Stimulated activated CD4-positive, alpha-beta T cell treated with anti-CD3 and anti-CD28 coated beads, Interleukin-4, amount 100 ng/mL, for 1 hour (primary cell): ENCODE measurements around the gene GNG12.
"Not testable (repeated sequence)": the region's sequence is repeated elsewhere in the genome, so short reads cannot be mapped to it uniquely, and the experiment has no call there.

Experiments used
- DNase-seq: peaks from one replicate; pipeline ENCODE4 v3.0.0-alpha.2; 2020

GNG12 gene

DNA sequence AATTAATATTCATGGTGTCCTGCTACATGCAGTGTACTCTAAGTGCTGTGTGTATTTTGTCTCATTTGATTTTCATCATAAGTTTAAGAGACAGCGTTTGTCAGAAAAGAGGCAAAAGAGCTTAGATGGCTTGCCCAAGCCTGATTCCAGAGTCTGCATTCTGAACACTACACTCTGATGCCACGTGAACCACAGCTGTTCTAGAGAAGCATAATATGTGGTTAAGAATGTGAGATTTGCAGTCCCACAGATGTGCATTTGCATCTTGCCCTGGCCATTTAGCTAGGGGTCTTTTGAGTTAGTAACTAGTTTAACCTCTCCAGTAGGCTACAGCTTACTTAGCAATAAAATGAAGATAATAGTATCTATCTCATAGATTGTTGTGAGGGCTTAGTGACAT lies 157.5 kb downstream of the GNG12 start:
- DNase-seq = no peak

DNA sequence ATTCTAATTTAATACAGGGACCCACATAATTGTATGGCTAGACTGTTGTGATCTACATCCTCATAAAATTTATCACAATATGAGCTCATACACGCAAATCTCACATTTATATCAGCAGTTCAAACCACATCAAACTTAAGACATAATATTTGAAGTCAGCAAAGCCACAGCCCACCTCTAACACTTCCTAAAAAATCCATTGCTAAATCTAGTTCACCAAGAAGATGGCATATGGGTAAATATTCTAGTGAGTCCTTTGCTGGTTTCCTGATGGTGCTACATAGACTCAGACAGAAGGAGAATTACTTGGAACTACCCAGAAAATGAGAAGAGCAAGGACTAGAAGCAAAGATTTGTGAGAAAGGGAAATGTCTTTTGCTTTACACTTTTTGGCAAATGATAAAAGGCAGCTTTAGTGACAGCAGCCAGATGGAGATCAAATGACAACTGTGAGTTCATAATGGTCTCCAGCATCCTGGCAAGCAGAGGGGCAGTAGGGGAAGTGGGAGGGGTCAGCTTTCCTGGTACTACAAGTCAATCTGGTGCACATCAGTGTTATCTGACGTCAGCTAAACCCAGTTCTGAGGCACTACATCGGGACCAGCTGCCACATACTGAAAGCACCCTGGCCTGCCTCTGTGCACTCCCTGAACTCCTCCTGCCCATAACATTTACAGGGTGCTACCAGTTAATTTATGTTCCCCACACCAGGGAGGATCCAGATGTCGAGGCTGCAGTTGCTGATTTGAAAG lies 158.8 kb downstream of the GNG12 start:
- no peak for DNase-seq

DNA sequence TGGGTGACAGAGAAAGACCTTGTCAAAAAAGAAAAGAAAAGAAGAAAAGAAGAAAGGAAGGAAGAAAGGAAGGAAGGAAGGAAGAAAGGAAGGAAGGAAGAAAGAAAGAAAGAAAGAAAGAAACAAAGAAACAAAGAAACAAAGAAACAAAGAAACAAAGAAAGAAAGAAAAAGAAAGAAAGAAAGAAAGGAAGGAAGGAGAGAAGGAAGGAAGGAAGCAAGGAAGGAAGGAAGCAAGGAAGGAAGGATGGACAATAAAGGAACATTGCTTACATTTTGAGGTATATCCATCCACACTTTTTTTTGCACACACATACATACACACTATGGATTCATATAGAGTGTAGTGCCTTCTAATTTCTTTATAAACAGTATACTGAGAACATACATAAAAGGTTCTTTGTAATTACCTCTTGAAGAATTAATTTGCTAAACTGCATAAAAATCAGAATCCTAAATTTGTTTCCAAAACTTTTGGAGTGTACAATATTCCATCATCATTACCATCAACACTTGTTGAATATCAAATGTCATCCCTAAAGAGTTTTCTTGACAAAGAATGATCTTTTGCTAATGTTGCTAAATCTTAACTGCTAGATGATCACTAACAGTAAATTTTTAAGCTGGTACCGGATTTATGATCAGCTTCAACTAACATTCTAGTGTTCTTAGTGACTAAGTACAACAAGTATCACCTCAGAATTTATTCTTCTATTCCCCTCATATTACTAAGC lies 159.6 kb downstream of the GNG12 start:
- DNase-seq = no peak

DNA sequence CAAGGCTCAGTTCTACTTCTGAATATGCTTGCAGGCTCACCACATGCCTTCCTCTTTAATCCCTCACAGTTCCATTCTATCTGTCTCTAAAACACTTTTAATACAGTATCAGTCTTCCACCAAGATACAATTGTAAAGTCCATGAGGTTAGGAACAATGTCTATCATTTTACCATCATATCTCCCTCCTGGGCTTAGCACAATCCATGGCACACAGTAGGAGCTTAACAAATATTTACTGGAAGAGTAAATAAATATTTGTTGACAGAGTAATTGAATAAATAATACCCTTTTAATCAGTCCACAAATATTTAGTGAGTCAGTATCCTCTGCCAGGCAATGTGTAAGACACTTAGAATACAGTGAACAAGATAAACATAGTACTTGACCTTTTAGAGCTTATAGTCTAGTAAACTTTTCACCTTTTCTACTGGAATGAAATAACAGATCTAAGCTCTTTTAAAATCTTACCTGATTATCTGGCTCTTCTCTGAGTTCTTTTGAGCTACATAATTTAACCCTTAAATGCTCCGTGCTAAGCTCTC lies 160.9 kb downstream of the GNG12 start:
- DNase-seq = no peak

DNA sequence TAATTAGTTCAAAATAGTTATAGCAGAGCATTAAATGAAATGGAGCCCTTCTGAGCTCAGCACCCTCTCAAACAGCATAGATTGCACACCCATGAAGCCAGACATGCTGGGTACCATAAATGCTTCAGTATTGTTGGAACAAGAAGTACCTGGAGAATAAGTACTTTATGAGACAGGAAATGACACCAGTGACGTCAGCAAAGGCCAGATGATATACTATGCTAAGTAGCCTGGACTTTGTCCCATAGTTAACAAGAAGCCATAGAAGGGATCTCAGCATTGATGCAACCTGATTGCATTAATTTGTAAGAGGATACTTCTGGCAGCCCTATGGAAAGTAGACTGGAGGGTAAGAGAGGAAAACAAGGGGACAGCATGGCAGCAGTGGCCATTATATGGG lies 164.6 kb downstream of the GNG12 start:
- no peak for DNase-seq

DNA sequence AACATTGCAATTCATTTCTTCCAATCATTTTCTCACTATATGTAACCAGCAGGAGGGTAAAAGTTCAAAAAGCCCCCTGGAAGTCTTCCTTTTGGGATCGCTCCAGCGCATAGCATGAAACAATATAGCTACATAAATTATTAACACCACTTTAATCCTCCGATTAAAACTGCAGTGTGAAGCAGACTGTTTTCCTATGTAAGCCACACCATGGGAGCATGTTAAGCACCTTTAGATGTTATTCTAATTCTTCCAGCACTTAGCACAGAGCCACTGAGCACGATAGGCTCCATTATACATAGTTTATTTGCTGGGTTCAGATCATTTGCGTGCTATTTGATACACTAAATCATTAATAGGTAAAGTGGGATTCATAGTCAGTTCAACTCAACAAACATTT lies 166.6 kb downstream of the GNG12 start:
- no peak for DNase-seq

DNA sequence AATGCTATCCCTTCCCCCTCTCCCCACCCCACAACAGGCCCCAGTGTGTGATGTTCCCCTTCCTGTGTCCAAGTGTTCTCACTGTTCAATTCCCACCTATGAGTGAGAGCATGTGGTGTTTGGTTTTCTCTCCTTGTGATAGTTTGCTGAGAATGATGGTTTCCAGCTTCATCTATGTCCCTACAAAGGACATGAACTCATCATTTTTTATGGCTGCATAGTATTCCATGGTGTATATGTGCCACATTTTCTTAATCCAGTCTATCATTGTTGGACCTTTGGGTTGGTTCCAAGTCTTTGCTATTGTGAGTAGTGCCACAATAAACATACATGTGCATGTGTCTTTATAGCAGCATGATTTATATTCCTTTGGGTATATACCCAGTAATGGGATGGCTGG lies 168.0 kb downstream of the GNG12 start:
- not testable (repeated sequence) for DNase-seq

DNA sequence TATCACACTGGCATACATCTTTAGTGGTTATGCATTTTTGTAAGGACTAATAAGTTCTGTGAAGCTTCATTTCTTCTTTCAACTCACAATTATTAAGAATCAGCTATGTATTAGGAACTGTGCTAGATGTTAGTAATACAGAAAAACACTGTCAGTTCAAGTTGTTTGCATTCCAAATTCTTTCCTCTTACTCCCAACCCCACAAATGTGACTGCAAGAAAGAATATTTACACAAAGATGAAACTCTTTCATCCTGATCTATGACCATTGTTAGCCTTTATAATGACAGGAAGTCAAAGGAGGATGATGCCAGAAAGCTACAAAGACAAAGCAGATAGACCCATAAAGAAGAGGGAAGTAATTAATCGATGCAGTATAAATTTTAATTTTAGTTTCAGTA lies 169.2 kb downstream of the GNG12 start:
- no peak for DNase-seq

DNA sequence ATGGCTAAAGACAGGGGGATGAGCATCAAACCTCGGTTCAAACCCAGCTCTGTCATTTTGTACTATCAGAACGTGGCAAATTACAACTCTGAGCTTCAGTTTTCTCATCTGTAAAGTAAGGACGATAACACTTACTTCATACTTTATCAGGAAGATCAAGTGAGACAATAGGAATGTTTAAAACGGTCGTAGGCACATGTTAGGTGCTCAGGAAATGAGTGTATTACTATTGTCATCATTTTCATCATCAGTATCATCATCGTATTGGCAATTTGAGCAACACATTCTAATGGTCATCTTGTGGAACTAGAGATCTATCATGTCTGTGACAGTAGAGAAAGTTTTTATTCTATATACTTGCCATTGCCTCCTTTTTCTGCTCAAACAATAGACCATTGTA lies 170.4 kb downstream of the GNG12 start:
- DNase-seq = no peak

DNA sequence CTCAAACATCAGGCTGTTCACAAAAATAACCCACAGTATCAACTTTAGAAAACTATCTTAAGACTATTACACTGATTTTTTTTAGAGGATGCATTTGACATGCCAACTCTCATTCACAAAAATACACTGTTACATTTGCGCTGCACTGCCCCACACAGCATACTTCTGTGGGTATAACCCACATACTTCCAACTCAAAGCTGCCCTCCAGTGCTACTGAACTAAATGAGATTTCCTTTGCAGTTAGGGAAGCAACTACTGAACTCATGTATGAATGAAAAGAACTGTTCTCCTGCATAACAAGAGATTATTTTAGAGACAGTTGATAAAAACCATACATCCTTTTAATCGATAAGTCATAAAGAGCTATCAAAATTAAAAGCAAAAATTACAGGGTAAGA lies 174.0 kb downstream of the GNG12 start:
- no peak for DNase-seq

DNA sequence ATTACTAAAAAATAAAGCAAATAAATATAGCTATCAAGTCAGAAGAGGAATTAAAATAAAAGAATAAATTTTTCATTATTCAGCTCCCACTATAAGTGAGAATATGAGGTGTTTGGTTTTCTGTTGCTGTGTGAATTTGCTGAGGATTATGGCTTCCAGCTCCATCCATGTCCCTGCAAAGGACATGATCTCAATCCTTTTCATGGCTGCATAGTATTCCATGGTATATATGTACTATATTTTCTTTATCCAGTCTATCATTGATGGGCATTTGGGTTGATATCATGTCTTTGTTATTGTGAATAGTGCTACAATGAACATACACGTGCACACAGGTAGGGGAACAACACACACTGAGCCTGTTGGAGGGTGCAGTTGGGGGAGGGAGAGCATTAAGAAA lies 176.1 kb downstream of the GNG12 start:
- DNase-seq = not testable (repeated sequence)

DNA sequence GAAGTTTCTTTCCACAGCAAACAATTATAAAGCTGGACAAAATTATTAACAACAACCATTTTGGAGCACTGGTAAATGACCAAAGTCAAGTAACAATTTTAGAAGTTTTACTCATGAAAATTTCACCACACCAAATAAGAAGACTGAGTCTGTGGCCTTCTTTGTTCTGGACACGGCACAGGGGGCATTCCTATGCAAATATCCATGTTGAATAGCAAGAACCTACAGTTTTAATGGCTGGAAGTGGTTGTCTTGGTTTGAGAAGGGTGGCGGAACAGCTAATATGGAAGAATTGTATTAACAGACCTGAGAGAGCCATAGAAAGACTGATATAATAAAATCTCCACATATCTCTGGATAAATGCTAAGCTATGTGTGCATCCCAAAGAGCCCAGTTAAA lies 177.7 kb downstream of the GNG12 start:
- DNase-seq = no peak

DNA sequence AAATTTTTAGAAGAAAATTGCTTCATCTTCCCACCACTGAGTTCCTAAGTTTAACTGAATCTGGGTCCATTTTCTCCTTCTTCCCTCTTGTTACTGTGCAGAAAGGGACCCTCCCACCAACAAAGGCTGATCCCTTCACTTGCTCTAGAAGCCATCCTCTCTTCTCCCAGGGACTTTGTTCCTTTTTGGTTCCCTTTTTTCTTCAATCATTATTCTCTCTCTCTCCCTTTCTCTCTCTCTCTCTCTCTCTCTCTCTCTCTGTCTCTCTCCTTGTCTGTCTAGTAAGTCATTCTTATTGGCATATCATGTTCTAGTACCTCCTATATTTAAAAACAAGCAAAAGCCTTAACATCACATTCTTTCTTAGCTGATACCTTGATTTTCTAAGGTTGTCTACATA lies 180.0 kb downstream of the GNG12 start:
- DNase-seq = no peak

DNA sequence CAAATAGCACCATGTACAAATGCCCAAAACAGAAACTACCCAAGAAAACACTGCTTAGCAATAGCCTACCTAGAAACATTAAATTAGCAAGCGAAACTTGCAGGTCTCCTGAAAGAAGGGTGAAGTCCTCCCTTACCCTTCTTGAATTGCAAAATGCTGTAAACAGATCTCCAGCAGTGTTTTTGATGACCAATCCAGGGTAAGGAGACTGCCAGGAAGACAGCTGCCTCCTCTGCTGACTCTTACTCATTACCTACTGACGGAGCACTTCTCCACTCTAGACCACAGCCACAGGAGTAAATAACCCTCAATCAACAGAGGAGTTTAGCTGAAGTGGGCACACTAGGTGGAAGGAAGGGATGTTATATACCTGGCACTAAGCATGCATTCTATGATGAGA lies 180.5 kb downstream of the GNG12 start:
- DNase-seq = no peak
